HG02884 (cell line): ENCODE results near the gene TOLLIP.

Source experiments
- ATAC-seq: cut with Tn5 transposase; IDR thresholded peaks from one replicate; pipeline ENCODE4 v1.9.1; 2021; ENCODE audit warnings: mild to moderate bottlenecking, moderate library complexity; ENCODE audit not compliant: unreplicated experiment

The TOLLIP gene

GRCh38 chr11:1299621-1300020 lies 9.8 kb downstream of the TOLLIP start:
- no peak for ATAC-seq

GRCh38 chr11:1298695-1299492 lies 10.5 kb downstream of the TOLLIP start:
- no peak for ATAC-seq

- no peak for ATAC-seq
Observed at GRCh38 chr11:1297576-1298473, 11.6 kb downstream of the TOLLIP start.

- no peak for ATAC-seq
Observed at GRCh38 chr11:1297011-1297575, 12.3 kb downstream of the TOLLIP start.

GRCh38 chr11:1296287-1296686 lies 13.1 kb downstream of the TOLLIP start:
- ATAC-seq = no peak

- ATAC-seq = no peak
Observed at GRCh38 chr11:1295591-1295990, 13.8 kb downstream of the TOLLIP start.

GRCh38 chr11:1295086-1295485 lies 14.3 kb downstream of the TOLLIP start:
- ATAC-seq = no peak

- no peak for ATAC-seq
Observed at GRCh38 chr11:1293619-1294015, 15.8 kb downstream of the TOLLIP start.

- no peak for ATAC-seq
Observed at GRCh38 chr11:1292644-1293618, 16.5 kb downstream of the TOLLIP start.

GRCh38 chr11:1292018-1292643 lies 17.3 kb downstream of the TOLLIP start:
- ATAC-seq = no peak

GRCh38 chr11:1291295-1292017 lies 18.0 kb downstream of the TOLLIP start:
- no peak for ATAC-seq

- no peak for ATAC-seq
Observed at GRCh38 chr11:1290052-1291040, 19.1 kb downstream of the TOLLIP start.

GRCh38 chr11:1289211-1289935 lies 20.1 kb downstream of the TOLLIP start:
- no peak for ATAC-seq

- ATAC-seq = no peak
Observed at GRCh38 chr11:1288426-1289151, 20.8 kb downstream of the TOLLIP start.

- ATAC-seq = no peak
Observed at GRCh38 chr11:1287928-1288327, 21.5 kb downstream of the TOLLIP start.

GRCh38 chr11:1285876-1286275 lies 23.6 kb downstream of the TOLLIP start:
- no peak for ATAC-seq

- no peak for ATAC-seq
Observed at GRCh38 chr11:1285316-1285744, 24.1 kb downstream of the TOLLIP start.
